ENCODE measurements around the gene AREL1. TPM values are rescaled to one million over a fixed set of nuclear protein-coding genes. Genes with fewer than 3 reads are reported as not detected.

AREL1 gene
- total RNA-seq, 1 donor from 2014 or later, result 21.9 TPM

Small RNAs within 50 kb of the gene (small RNA-seq; reads per million reads assigned to genes)
- gene RF00409, result not detected

Other genes starting within 250 kb of the AREL1 start
- gene NPC2, start 219.8 kb downstream of the AREL1 start, total RNA-seq, result 104 TPM
- 19.8 TPM for gene ISCA2, start 219.3 kb downstream of the AREL1 start, total RNA-seq
- gene LTBP2, start 100.8 kb downstream of the AREL1 start, total RNA-seq, result 12.0 TPM
- gene FCF1, start 64 bp upstream of the AREL1 start, total RNA-seq, result 15.1 TPM
- gene YLPM1, start 50.2 kb upstream of the AREL1 start, total RNA-seq, result 49.6 TPM
- not detected for gene PROX2, start 163.1 kb upstream of the AREL1 start, total RNA-seq
- gene DLST, start 168.8 kb upstream of the AREL1 start, total RNA-seq, result 38.1 TPM
- gene RPS6KL1, start 210.2 kb upstream of the AREL1 start, total RNA-seq, result 3.1 TPM
- gene PGF, start 242.5 kb upstream of the AREL1 start, total RNA-seq, result 8.9 TPM

Data from skeletal muscle tissue (tissue), 2 donors.